MCF 10A (cell line): ENCODE results near the gene MTA2. TPM values are rescaled to one million over a fixed set of nuclear protein-coding genes. Genes with fewer than 3 reads are reported as not detected.

Source experiments
- BruUV-seq: library from RNA; stranded (reverse); fragments of 400-500 nt; replicated peaks from 2 replicates; lab custom pipeline; 2021; lab: Mats Ljungman, UMichigan
- CTCF ChIA-PET: fragments of 300-600 bp; sonication (Branson Sonifier 250); formaldehyde crosslinking; extraction: SDS; loops from one replicate; lab custom pipeline; 2021; ENCODE audit warnings: antibody characterized with exemption, inconsistent platforms; lab: Yijun Ruan, JAX
- POLR2A ChIA-PET: fragments of 300-600, 350-650 bp; sonication (Branson Sonifier 250); formaldehyde crosslinking; extraction: SDS; loops from one replicate; lab custom pipeline; 2020; ENCODE audit warnings: antibody characterized with exemption, inconsistent platforms; lab: Yijun Ruan, JAX
- DNase-seq: peaks from one replicate; pipeline ENCODE4 v3.0.0-alpha.2; 2018; ENCODE audit not compliant: unreplicated experiment
- H3K27ac Mint-ChIP-seq: one replicate; pipeline ENCODE4 v1.8.0; 2022; ENCODE audit warnings: mild to moderate bottlenecking, low read depth, mixed read lengths; ENCODE audit not compliant: unreplicated experiment
- H3K27me3 Mint-ChIP-seq: one replicate; pipeline ENCODE4 v1.8.0; 2022; ENCODE audit warnings: mixed read lengths; ENCODE audit not compliant: insufficient read depth, unreplicated experiment
- H3K36me3 Mint-ChIP-seq: one replicate; pipeline ENCODE4 v1.8.0; 2022; ENCODE audit warnings: mild to moderate bottlenecking, moderate library complexity, mixed read lengths; ENCODE audit not compliant: insufficient read depth, unreplicated experiment
- H3K4me1 Mint-ChIP-seq: one replicate; pipeline ENCODE4 v1.8.0; 2022; ENCODE audit warnings: mixed read lengths; ENCODE audit not compliant: insufficient read depth, unreplicated experiment
- H3K4me3 Mint-ChIP-seq: one replicate; pipeline ENCODE4 v1.8.0; 2022; ENCODE audit warnings: mild to moderate bottlenecking, moderate library complexity, mixed read lengths; ENCODE audit not compliant: unreplicated experiment
- H3K9me3 Mint-ChIP-seq: one replicate; pipeline ENCODE4 v1.8.0; 2022; ENCODE audit warnings: mixed read lengths; ENCODE audit not compliant: unreplicated experiment
- intact Hi-C: fragments of 100-400 bp; cut with micrococcal nuclease; formaldehyde crosslinking; loops from 2 replicates; pipeline ENCODE4 v1.14.1; 2022
- total RNA-seq: library from RNA; stranded (reverse); gene quantifications from 2 replicates; pipeline ENCODE4 v1.2.3, GENCODE V29; 2022
- TF ChIP-seq, protein P1 (sequence below): fragments of 200-600 bp; IDR thresholded peaks from one replicate; pipeline ENCODE4 v1.8.0; 2022; ENCODE audit warnings: antibody characterized with exemption, mild to moderate bottlenecking; ENCODE audit not compliant: unreplicated experiment

MTA2 gene
- total RNA-seq, 1 experiment from 2014 or later: 176 TPM

DNA sequence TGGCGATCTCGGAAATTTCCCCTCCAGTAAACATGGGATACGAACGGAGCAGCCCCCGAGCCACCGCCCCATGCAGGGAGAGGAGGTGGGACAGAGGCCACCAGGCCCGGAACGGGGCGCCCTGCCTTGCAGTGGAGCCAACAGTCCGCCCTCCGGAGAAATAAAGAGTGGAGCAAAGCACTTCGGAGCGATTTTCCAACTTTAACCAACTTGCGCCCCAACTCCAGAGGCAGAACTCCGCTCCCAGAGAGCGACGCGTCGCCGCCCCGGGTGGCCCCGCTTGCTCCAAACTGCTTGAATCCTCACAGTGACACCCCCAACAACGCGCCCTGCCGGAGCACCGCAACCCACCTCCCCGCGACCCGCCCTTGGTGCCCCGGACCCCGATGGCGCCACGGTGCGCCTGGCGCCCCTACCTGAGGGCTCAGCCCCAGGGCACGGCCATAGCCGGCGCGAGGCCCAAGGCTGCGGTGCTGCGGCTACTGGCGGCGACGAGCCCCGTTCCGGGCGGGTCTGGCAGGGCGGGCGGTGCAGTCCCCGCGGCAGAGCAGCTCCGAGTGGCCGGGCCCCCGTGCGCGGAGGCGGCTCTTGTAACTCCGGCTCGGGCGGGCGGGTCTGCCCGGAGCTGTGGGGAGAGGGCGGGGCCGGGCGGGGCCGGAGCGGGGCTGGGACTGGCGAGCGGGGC, 55.3 kb downstream of the MTA2 start, which contains the start of gene AHNAK:
Gene AHNAK, minus strand, starts transcription at position 563 of the 685 bp plus-strand sequence. CDS start 10,708 bp downstream, outside the sequence.
- Mint-ChIP-seq H3K27ac (peak within 1 kb of the TSS; percentile 84), H3K4me3 (peak within 1 kb of the TSS; percentile 99), H3K27me3 (no peaks in the 10 kb centered on the region), H3K36me3 (peaks cover 9% of the 10 kb centered on the region), H3K4me1 (peaks cover 32% of the 10 kb centered on the region), H3K9me3 (no peaks in the 10 kb centered on the region)
- CTCF ChIA-PET: interaction anchor here (0.7 to 13.1 kb wide), 4 partner anchors 9 to 242 kb away, joined by 3 to 225 read pairs (median 4); no protein-coding TSS in a partner anchor
- peak; percentile 70 for DNase-seq
- intact Hi-C loops: no loop called here
- POLR2A ChIA-PET: interaction anchor here (0.6 to 11.4 kb wide), 29 partner anchors 12 to 1699 kb away, joined by 3 to 599 read pairs (median 7); partner anchors contain the start of genes B3GAT3, C11orf98, CSKMT and EEF1G
- BruUV-seq: TSS peak; percentile 67
- TF ChIP-seq, protein P1, sequence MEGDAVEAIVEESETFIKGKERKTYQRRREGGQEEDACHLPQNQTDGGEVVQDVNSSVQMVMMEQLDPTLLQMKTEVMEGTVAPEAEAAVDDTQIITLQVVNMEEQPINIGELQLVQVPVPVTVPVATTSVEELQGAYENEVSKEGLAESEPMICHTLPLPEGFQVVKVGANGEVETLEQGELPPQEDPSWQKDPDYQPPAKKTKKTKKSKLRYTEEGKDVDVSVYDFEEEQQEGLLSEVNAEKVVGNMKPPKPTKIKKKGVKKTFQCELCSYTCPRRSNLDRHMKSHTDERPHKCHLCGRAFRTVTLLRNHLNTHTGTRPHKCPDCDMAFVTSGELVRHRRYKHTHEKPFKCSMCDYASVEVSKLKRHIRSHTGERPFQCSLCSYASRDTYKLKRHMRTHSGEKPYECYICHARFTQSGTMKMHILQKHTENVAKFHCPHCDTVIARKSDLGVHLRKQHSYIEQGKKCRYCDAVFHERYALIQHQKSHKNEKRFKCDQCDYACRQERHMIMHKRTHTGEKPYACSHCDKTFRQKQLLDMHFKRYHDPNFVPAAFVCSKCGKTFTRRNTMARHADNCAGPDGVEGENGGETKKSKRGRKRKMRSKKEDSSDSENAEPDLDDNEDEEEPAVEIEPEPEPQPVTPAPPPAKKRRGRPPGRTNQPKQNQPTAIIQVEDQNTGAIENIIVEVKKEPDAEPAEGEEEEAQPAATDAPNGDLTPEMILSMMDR: no peak

DNA sequence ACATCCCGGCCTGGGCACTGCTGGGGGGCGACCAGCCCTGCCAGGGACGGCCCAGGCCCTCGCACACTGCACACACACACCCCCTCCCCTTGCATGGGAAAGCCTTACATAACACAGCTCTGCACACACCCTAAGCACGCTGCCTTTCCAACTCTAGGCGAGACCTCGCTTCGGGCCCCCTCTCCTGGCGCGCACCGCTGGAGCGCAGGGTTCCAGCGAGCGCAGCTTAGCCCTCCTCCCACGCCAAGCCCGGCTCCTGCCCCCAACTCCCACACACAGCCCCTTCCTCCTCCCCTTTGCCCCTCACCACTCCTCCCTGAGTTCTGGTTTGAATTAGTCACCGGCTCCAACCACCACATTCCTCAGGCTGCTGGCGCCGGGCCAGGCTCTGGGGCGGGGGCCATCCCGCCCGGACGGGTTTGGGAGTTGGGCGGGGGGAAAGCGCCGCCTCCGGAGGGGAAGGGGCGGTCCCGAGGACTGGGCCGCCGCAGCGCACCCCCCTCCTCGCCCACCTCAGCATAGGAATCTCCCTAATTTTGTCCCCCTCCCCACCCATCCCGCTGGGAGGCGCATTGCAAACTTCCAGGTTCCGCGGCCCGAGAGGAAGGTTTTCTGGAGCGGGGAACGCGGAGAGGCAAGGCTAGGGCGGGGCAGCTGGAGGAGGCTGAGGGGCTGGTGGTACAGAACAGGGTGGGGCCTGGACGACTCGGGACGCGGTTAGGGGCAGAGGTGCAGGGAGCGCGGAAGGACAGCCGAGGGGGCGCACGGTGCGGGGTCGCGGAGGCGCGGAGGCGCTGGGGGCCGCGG, 56.0 kb downstream of the MTA2 start:
- Mint-ChIP-seq H3K27me3 (no peaks in the 10 kb centered on the region), H3K36me3 (peaks cover 16% of the 10 kb centered on the region), H3K4me1 (peaks cover 39% of the 10 kb centered on the region), H3K9me3 (no peaks in the 10 kb centered on the region), H3K27ac (peak overlapping the region; percentile 84), H3K4me3 (peak overlapping the region; percentile 99)
- ChIA-PET POLR2A (interaction anchor here (0.6 to 11.4 kb wide), 17 partner anchors 12 to 1176 kb away, joined by 3 to 599 read pairs (median 8); partner anchors contain the start of genes EEF1G, INTS5, LBHD1 and SLC3A2), CTCF (interaction anchor here (1.0 to 13.1 kb wide), 5 partner anchors 8 to 152 kb away, joined by 4 to 225 read pairs (median 86); no protein-coding TSS in a partner anchor)
- no TSS peak for BruUV-seq
- TF ChIP-seq, protein P1: no peak
- DNase-seq: peak; percentile 96
- intact Hi-C loops: loop anchor here (1.0 kb wide), 1 partner anchor 8 kb away; no protein-coding TSS in a partner anchor

DNA sequence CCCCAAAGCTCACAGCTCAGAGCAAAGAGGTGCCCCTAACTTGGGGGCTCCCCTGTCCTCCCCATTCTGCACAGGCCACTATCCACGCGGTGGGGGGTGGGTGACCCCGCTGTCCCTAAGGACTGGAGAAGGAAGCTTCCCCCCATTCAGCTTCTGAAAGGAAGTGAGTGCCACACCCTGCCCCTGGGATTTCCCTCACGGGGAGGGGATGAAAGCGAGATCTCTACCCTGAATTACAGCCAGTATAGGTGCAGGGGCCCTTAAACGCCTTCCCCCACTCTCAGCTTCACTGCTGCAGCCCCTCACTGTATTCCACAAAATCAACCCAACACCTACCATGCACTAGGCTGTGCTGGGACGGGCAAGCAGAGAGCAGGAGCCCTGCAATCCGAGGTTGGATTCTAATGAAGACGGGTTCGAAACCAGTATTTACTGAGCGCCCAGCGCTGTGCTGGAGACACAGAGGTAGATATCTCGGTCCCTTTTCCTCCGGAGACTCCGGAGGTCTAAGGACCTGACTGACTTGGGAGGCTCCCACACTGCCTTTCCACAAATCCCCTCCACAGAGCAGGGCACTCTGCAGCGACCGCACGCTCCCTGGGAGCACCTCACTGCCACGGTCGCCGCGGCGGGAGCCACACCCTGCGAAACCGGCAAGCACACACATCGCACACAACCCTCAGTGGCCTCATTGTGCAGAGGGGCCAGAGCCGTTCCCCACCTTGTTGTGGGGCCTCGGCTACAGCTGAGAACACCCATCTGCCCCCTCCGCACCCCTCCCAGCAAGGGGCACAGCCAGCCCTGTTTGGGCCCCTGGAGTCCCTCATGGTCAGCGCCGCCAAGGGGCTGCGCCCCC, 56.9 kb downstream of the MTA2 start:
- H3K4me3 Mint-ChIP-seq: peak overlapping the region; percentile 99
- H3K27me3 Mint-ChIP-seq: no peaks in the 10 kb centered on the region
- peak overlapping the region; percentile 84 for H3K27ac Mint-ChIP-seq
- peaks cover 17% of the 10 kb centered on the region for H3K36me3 Mint-ChIP-seq
- peaks cover 42% of the 10 kb centered on the region for H3K4me1 Mint-ChIP-seq
- TF ChIP-seq, protein P1: no peak
- BruUV-seq: no TSS peak
- DNase-seq: peak; percentile 52
- POLR2A ChIA-PET: interaction anchor here (0.7 to 11.4 kb wide), 21 partner anchors 13 to 1176 kb away, joined by 3 to 599 read pairs (median 6); partner anchors contain the start of genes C11orf98, CSKMT, EEF1G and EML3
- H3K9me3 Mint-ChIP-seq: no peaks in the 10 kb centered on the region
- intact Hi-C loops: loop anchor here (1.0 kb wide), 1 partner anchor 8 kb away; no protein-coding TSS in a partner anchor
- CTCF ChIA-PET: interaction anchor here (0.5 to 13.1 kb wide), 12 partner anchors 9 to 189 kb away, joined by 3 to 225 read pairs (median 12); partner anchors contain the start of gene TUT1
